Liver (tissue), 9 donors: ENCODE data around the gene KDM2A. TPM values are rescaled to one million over a fixed set of nuclear protein-coding genes. Genes with fewer than 3 reads are reported as not detected.

ENCODE experiments used
- DNase-seq: peaks from one replicate; pipeline ENCODE4 v3.0.0-alpha.2; 2017; ENCODE audit warnings: low spot score
- H3K27ac ChIP-seq, 2 donors: one replicate each; pipeline ENCODE4 v1.7.0; 2013; ENCODE audit warnings: inconsistent platforms in 2 of 2, low read length in 2 of 2, control low read depth in 1 of 2, low read depth in 1 of 2, mild to moderate bottlenecking in 1 of 2
- H3K27me3 ChIP-seq, 4 donors: one replicate each; pipeline versions ENCODE4 v1.6.1 to v1.7.0; 2013; ENCODE audit warnings: low read length in 3 of 4, inconsistent platforms in 1 of 4, mild to moderate bottlenecking in 1 of 4, moderate library complexity in 1 of 4; ENCODE audit not compliant: control insufficient read depth in 4 of 4, insufficient read depth in 4 of 4
- H3K36me3 ChIP-seq, 4 donors: one replicate each; pipeline versions ENCODE4 v1.6.1 to v1.7.0; 2013; ENCODE audit warnings: low read length in 3 of 4, mild to moderate bottlenecking in 3 of 4, low read depth in 1 of 4, moderate library complexity in 1 of 4; ENCODE audit not compliant: control insufficient read depth in 4 of 4, insufficient read depth in 3 of 4
- H3K4me1 ChIP-seq, 4 donors: one replicate each; pipeline versions ENCODE4 v1.6.1 to v1.7.0; 2013; ENCODE audit warnings: low read length in 3 of 4, mild to moderate bottlenecking in 3 of 4, moderate library complexity in 1 of 4; ENCODE audit not compliant: control insufficient read depth in 4 of 4, insufficient read depth in 4 of 4
- H3K4me3 ChIP-seq, 3 donors: one replicate each; pipeline versions ENCODE4 v1.6.1 to v1.7.0; 2013; ENCODE audit warnings: low read length in 3 of 3, control low read depth in 1 of 3, low read depth in 1 of 3, mild to moderate bottlenecking in 1 of 3
- H3K9ac ChIP-seq, 2 donors: one replicate each; pipeline ENCODE4 v1.7.0; 2013; ENCODE audit warnings: low read length in 2 of 2, mild to moderate bottlenecking in 2 of 2, moderate library complexity in 2 of 2, control low read depth in 1 of 2, low read depth in 1 of 2
- H3K9me3 ChIP-seq, 4 donors: one replicate each; pipeline versions ENCODE4 v1.6.1 to v1.7.0; 2013; ENCODE audit warnings: low read length in 3 of 4; ENCODE audit not compliant: control insufficient read depth in 4 of 4
- ATF3 ChIP-seq: IDR thresholded peaks from 2 replicates; pipeline ENCODE4 v1.6.1; 2016; ENCODE audit warnings: antibody characterized with exemption
- CTCF ChIP-seq: fragments of 150-350 bp; IDR thresholded peaks from 2 replicates; pipeline ENCODE4 v1.5.1; 2017; ENCODE audit warnings: improper control_type of control experiment, low read depth, low read length; ENCODE audit not compliant: missing input control
- EGR1 ChIP-seq, 2 donors: IDR thresholded peaks; 2 replicates each; pipeline ENCODE4 v1.6.1; 2016 to 2018; ENCODE audit warnings: antibody characterized with exemption in 2 of 2, low read depth in 2 of 2
- FOXA1 ChIP-seq: IDR thresholded peaks from 2 replicates; pipeline ENCODE4 v1.6.1; 2016; ENCODE audit warnings: antibody characterized with exemption
- FOXA2 ChIP-seq: IDR thresholded peaks from 2 replicates; pipeline ENCODE4 v1.6.1; 2016; ENCODE audit warnings: antibody characterized with exemption
- GABPA ChIP-seq, 2 donors: IDR thresholded peaks in 1 of 2; conservative IDR thresholded peaks in 1 of 2; 2 replicates each; pipeline ENCODE4 v1.6.1; 2016; ENCODE audit warnings: antibody characterized with exemption in 2 of 2, mild to moderate bottlenecking in 1 of 2, moderate library complexity in 1 of 2
- HNF4A ChIP-seq, 2 donors: conservative IDR thresholded peaks; 2 replicates each; pipeline ENCODE4 v1.6.1; 2016; ENCODE audit warnings: antibody characterized with exemption in 2 of 2, mild to moderate bottlenecking in 2 of 2
- HNF4G ChIP-seq: IDR thresholded peaks from 2 replicates; pipeline ENCODE4 v1.6.1; 2016; ENCODE audit warnings: antibody characterized with exemption
- JUND ChIP-seq, 2 donors: IDR thresholded peaks; 2 replicates each; pipeline ENCODE4 v1.6.1; 2016; ENCODE audit warnings: antibody characterized with exemption in 2 of 2
- MAX ChIP-seq: IDR thresholded peaks from 2 replicates; pipeline ENCODE4 v1.6.1; 2016; ENCODE audit warnings: antibody characterized with exemption
- NR2F2 ChIP-seq: IDR thresholded peaks from 2 replicates; pipeline ENCODE4 v1.6.1; 2016; ENCODE audit warnings: antibody characterized with exemption
- RAD21 ChIP-seq, 2 donors: IDR thresholded peaks; 2 replicates each; pipeline ENCODE4 v1.6.1; 2016; ENCODE audit warnings: antibody characterized with exemption in 2 of 2, mild to moderate bottlenecking in 2 of 2
- REST ChIP-seq: IDR thresholded peaks from 2 replicates; pipeline ENCODE4 v1.6.1; 2016; ENCODE audit warnings: antibody characterized with exemption, mild to moderate bottlenecking
- RXRA ChIP-seq, 2 donors: IDR thresholded peaks; 2 replicates each; pipeline ENCODE4 v1.6.1; 2017 to 2018; ENCODE audit warnings: antibody characterized with exemption in 2 of 2, mild to moderate bottlenecking in 1 of 2
- SP1 ChIP-seq: IDR thresholded peaks from 2 replicates; pipeline ENCODE4 v1.6.1; 2018; ENCODE audit warnings: antibody characterized with exemption, mild to moderate bottlenecking
- TAF1 ChIP-seq: conservative IDR thresholded peaks from 2 replicates; pipeline ENCODE4 v1.6.1; 2016; ENCODE audit warnings: antibody characterized with exemption, mild to moderate bottlenecking
- YY1 ChIP-seq: IDR thresholded peaks from 2 replicates; pipeline ENCODE4 v1.6.1; 2016; ENCODE audit warnings: antibody characterized with exemption, mild to moderate bottlenecking
- ZBTB33 ChIP-seq: IDR thresholded peaks from 2 replicates; pipeline ENCODE4 v1.6.1; 2016; ENCODE audit warnings: antibody characterized with exemption
- WGBS: extraction: QIAGEN DNeasy Blood & Tissue Kit; methylation state at CpG from one replicate; pipeline ENCODE4 v1.1.7; 2013; 5-methylcytosine and 5-hydroxymethylcytosine counted together
- polyA plus RNA-seq, 2 donors: library from polyadenylated mRNA; stranded (reverse) in 1 of 2; unstranded in 1 of 2; fragments of 200-250 nt in 1 of 2; fragments of >200 nt in 1 of 2; fragmentation: Nextera tagmentation in 1 of 2; extraction: Ambion mirVana in 1 of 2; gene quantifications; one replicate each; pipeline versions ENCODE4 v1.2.1 to v1.2.3, GENCODE V29; 2013 to 2015
- total RNA-seq, 2 donors: library from RNA; depleted of rRNA; stranded (reverse); fragments of >200 nt; gene quantifications; one replicate each; pipeline ENCODE4 v1.2.3, GENCODE V29; 2014
- donor health status: healthy.
- donor health status: healthy.
- donor health status: healthy.
- donor health status: healthy.
- donor health status: healthy.

Gene KDM2A
- total and polyA plus RNA-seq, 4 donors = 8.3 to 44.9 (median 22.4) TPM

- WGBS = 93% methylated on average over 27 of the region's 27 CpGs
- Histone ChIP-seq H3K9me3 (no peaks in the 10 kb centered on the region), H3K27me3 (no peaks in the 10 kb centered on the region), H3K9ac (no peak overlapping the region), H3K36me3 (peaks cover 21 to 55% (median 32%) of the 10 kb centered on the region in 4 donors), H3K4me1 (peaks cover 0 to 15% (median 2%) of the 10 kb centered on the region in 4 donors), H3K4me3 (no peak overlapping the region), H3K27ac (no peak overlapping the region)
- TF ChIP-seq GABPA (IDR thresholded peaks at IDR 0.05 in 1 of 2, conservative IDR thresholded peaks at IDR 0.05 in 1 of 2) (no peak), ZBTB33 (no peak), TAF1 (no peak), FOXA1 (no peak), CTCF (no peak), JUND (IDR thresholded peaks at IDR 0.05) (no peak), HNF4A (conservative IDR thresholded peaks at IDR 0.05) (no peak), SP1 (no peak), EGR1 (IDR thresholded peaks at IDR 0.05; ENCODE audit: low read depth in 2 of 2) (no peak), YY1 (no peak), RXRA (IDR thresholded peaks at IDR 0.05) (no peak), REST (no peak), NR2F2 (no peak), MAX (no peak), ATF3 (no peak), FOXA2 (no peak), RAD21 (IDR thresholded peaks at IDR 0.05) (no peak), HNF4G (no peak)
- DNase-seq = no peak
These were observed 162.6 kb downstream of the KDM2A start for GRCh38 chr11:67281552-67282150.
